Lower leg skin (tissue), 3 donors: Measurements from ENCODE around the gene ABCD4.

Experiments used
- POLR2A ChIP-seq, 2 donors: fragments of 450-650 bp; IDR thresholded peaks; one replicate each; pipeline ENCODE4 v1.6.1; 2016 to 2017; ENCODE audit warnings: antibody characterized with exemption in 2 of 2, mild to moderate bottlenecking in 1 of 2, moderate library complexity in 1 of 2
- TF ChIP-seq, protein P1 (sequence below), 3 donors: fragments of 450-650 bp; IDR thresholded peaks; one replicate each; pipeline ENCODE4 v1.5.1; 2016; ENCODE audit warnings: antibody characterized with exemption in 3 of 3, mild to moderate bottlenecking in 3 of 3, moderate library complexity in 2 of 3

DNA sequence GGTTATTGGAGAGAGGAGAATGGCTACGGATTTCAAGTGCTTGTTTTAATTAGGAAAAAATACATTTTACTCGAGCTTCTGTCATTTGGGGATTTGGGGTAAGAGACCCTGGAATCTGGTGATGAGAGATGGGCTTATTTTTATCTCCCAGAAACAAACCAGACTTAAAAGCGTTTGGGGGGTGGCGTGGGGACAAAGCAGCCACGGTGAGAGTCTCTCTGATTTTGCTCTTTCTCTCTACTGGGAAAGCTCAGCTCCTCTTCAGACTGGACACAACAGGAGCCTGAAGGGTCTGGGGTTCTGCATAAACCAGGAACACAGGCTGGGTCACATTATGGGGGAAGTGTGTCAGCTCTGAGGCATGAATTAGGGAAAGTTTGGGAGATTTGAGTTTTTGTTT lies 59.7 kb downstream of the ABCD4 start:
- TF ChIP-seq, protein P1, sequence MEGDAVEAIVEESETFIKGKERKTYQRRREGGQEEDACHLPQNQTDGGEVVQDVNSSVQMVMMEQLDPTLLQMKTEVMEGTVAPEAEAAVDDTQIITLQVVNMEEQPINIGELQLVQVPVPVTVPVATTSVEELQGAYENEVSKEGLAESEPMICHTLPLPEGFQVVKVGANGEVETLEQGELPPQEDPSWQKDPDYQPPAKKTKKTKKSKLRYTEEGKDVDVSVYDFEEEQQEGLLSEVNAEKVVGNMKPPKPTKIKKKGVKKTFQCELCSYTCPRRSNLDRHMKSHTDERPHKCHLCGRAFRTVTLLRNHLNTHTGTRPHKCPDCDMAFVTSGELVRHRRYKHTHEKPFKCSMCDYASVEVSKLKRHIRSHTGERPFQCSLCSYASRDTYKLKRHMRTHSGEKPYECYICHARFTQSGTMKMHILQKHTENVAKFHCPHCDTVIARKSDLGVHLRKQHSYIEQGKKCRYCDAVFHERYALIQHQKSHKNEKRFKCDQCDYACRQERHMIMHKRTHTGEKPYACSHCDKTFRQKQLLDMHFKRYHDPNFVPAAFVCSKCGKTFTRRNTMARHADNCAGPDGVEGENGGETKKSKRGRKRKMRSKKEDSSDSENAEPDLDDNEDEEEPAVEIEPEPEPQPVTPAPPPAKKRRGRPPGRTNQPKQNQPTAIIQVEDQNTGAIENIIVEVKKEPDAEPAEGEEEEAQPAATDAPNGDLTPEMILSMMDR (IDR thresholded peaks at IDR 0.05), result no peak
- no peak for TF ChIP-seq POLR2A (IDR thresholded peaks at IDR 0.05)
